Thoracic aorta (tissue), 2 donors: ENCODE measurements around the gene KIF9. TPM values are rescaled to one million over a fixed set of nuclear protein-coding genes. Genes with fewer than 3 reads are reported as not detected.
"Not testable (repeated sequence)": the region's sequence is repeated elsewhere in the genome, so short reads cannot be mapped to it uniquely, and the experiment has no call there.

Source experiments
- ATAC-seq: fragments of 150-250 bp; one replicate; pipeline ENCODE4 v1.8.0; 2017; ENCODE audit warnings: low read depth; ENCODE audit not compliant: insufficient number of reproducible peaks, low FRiP score
- DNase-seq: peaks from one replicate; pipeline ENCODE4 v3.0.0-alpha.2; 2020; ENCODE audit warnings: low spot score
- H3K27ac ChIP-seq, 2 donors: fragments of 200-600 bp; sonication (generic); 1 replicate in 1 of 2; 2 replicates in 1 of 2; pipeline ENCODE4 v1.5.1; 2016; ENCODE audit warnings: mild to moderate bottlenecking in 2 of 2, moderate library complexity in 2 of 2
- H3K27me3 ChIP-seq: fragments of 200-600 bp; sonication (generic); replicated peaks from 2 replicates; pipeline ENCODE4 v1.6.0; 2016; ENCODE audit warnings: mild to moderate bottlenecking; ENCODE audit not compliant: insufficient read depth
- H3K36me3 ChIP-seq: fragments of 200-600 bp; sonication (generic); one replicate; pipeline ENCODE4 v1.5.1; 2016
- H3K4me1 ChIP-seq, 2 donors: fragments of 200-600 bp; sonication (generic); 1 replicate in 1 of 2; 2 replicates in 1 of 2; pipeline versions ENCODE4 v1.5.1 to v1.6.0; 2016; ENCODE audit warnings: low read depth in 2 of 2, mild to moderate bottlenecking in 1 of 2; ENCODE audit not compliant: control insufficient read depth in 1 of 2
- H3K4me3 ChIP-seq: fragments of 200-600 bp; sonication (generic); 2 replicates; pipeline ENCODE4 v1.5.1; 2016; ENCODE audit warnings: mild to moderate bottlenecking
- H3K9me3 ChIP-seq: fragments of 200-600 bp; sonication (generic); 2 replicates; pipeline ENCODE4 v1.5.1; 2016
- total RNA-seq, 2 donors: library from RNA; depleted of rRNA; stranded (reverse); fragments of >200 nt; gene quantifications; one replicate each; pipeline versions ENCODE4 v1.1.0 to v1.2.3, GENCODE V29; 2016
- TF ChIP-seq, protein P1 (sequence below): fragments of 200-600 bp; sonication (generic); IDR thresholded peaks from one replicate; pipeline ENCODE4 v1.5.1; 2019; ENCODE audit warnings: antibody characterized with exemption

Gene KIF9
- total RNA-seq, 2 donors from 2014 or later: 0.68 to 5.6 TPM

DNA sequence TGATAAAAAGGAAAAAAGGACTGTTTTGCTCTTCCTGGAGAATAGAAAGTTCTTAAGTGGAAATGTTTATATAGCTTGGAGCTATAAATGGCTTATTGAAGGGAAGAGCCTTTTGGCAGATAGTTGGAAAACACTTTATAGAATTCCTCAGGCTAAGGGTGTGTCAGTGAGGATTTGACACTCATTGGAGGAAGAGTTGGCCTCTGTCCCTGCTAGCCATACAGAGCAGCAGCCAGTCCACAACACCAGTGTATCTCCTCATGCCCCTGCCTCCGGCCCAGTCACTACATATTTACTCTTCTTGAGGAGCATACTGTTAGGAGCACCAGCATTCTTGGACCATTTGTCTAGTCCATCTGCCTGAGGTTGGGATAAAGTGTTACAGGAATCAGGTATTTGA, 36.3 kb upstream of the KIF9 start:
- H3K4me1 ChIP-seq: peaks cover 0 to under 1% of the 10 kb centered on the region in 2 donors
- H3K4me3 ChIP-seq: no peak overlapping the region

DNA sequence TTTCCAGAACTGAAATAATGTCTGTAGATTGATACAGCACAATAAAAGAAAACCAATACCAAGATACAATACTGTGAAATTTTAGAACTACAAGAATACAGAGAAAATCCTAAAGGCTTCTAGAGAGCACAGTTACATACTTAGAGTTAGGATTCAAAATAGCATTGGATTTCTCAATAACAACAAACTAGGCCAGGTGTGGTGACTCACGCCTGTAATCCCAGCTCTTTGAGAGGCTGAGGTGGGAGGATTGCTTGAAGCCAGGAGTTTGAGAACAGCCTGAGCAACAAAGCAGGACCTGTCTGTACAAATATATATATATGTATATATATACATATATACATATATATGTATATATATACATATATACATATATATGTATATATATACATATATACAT, 33.6 kb upstream of the KIF9 start:
- DNase-seq, H3K27me3 ChIP-seq, H3K4me1 ChIP-seq, H3K9me3 ChIP-seq, ATAC-seq, H3K4me3 ChIP-seq, H3K27ac ChIP-seq: not testable (repeated sequence)
- peaks cover 15% of the 10 kb centered on the region for H3K36me3 ChIP-seq

More for the DNA sequence above, 36.3 kb upstream of the KIF9 start:
- Histone ChIP-seq H3K27me3 (no peaks in the 10 kb centered on the region), H3K36me3 (peaks cover 35% of the 10 kb centered on the region), H3K9me3 (no peaks in the 10 kb centered on the region), H3K27ac (no peak overlapping the region)
- TF ChIP-seq, protein P1, sequence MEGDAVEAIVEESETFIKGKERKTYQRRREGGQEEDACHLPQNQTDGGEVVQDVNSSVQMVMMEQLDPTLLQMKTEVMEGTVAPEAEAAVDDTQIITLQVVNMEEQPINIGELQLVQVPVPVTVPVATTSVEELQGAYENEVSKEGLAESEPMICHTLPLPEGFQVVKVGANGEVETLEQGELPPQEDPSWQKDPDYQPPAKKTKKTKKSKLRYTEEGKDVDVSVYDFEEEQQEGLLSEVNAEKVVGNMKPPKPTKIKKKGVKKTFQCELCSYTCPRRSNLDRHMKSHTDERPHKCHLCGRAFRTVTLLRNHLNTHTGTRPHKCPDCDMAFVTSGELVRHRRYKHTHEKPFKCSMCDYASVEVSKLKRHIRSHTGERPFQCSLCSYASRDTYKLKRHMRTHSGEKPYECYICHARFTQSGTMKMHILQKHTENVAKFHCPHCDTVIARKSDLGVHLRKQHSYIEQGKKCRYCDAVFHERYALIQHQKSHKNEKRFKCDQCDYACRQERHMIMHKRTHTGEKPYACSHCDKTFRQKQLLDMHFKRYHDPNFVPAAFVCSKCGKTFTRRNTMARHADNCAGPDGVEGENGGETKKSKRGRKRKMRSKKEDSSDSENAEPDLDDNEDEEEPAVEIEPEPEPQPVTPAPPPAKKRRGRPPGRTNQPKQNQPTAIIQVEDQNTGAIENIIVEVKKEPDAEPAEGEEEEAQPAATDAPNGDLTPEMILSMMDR: no peak
- DNase-seq: no peak
- no peak for ATAC-seq

DNA sequence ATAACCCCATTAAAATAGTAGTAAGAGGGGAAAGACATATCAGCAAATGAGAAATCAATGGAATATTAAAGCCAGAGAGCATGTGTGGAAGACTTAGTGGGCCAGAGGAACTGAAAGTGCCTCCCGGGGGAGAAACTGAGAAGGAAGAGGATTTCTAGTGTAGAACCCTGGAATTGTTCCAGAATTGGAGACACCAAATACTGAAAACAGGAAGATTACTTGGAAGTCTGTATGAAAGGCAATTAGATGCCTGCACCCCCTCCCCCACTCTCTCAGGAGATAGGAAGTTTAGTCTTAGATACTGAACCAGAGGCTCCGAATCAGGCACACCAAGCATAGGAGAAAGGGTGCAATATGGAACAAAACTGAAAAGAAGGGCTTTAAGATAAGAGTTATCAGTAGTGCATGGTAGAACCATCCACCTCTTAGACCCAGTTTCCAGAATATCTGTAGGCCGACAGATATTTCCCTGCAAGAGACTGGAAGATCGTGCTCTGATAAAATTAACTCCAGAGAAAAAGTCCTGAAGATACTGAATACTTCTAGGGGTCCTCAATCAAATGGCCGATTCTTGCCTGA, 32.6 kb upstream of the KIF9 start:
- ATAC-seq (no peak), DNase-seq (no peak)
- no peaks in the 10 kb centered on the region for H3K27me3 ChIP-seq
- H3K4me3 ChIP-seq: no peak overlapping the region
- no peaks in the 10 kb centered on the region for H3K9me3 ChIP-seq
- H3K4me1 ChIP-seq: peaks cover 2 to 9% of the 10 kb centered on the region in 2 donors
- H3K36me3 ChIP-seq: peaks cover 7% of the 10 kb centered on the region
- TF ChIP-seq, protein P1: no peak
- no peak overlapping the region for H3K27ac ChIP-seq

DNA sequence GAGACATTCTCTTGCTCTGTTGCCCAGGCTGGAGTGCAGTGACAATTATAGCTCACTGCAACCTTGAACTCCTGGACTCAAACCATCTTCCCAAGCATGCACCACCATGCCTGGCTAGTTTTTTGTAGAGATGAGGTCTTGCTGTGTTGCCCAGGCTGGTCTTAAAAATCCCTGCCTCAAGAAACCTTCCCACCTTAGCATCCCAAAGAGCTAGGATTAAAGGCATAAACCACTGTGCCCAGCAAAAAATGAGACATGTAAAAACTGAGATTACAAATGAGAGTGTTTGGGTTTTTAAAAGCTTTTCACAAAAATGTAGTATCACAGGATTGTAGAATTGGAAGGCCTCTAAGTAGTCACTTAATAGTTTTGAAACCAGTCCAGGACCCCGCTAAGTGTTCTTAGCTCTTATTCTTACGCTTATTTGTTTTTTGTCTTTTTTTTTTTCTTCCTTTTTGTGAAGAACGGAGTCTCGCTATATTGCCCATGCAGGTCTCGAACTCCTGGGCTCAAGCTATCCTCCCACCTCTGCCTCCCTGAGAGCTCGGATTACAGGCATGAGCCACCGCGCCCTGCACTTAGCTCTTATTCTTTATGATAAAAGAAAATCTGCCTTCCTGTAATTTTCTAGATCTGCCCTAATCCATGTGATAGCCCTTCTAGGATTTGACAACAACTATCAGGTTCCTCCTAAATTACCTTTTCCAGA, 31.6 kb upstream of the KIF9 start:
- TF ChIP-seq, protein P1: no peak
- Histone ChIP-seq H3K4me3 (no peak overlapping the region), H3K27ac (no peak overlapping the region), H3K9me3 (no peaks in the 10 kb centered on the region), H3K4me1 (peaks cover 5 to 9% of the 10 kb centered on the region in 2 donors), H3K27me3 (no peaks in the 10 kb centered on the region), H3K36me3 (no peaks in the 10 kb centered on the region)
- DNase-seq (no peak), ATAC-seq (no peak)

DNA sequence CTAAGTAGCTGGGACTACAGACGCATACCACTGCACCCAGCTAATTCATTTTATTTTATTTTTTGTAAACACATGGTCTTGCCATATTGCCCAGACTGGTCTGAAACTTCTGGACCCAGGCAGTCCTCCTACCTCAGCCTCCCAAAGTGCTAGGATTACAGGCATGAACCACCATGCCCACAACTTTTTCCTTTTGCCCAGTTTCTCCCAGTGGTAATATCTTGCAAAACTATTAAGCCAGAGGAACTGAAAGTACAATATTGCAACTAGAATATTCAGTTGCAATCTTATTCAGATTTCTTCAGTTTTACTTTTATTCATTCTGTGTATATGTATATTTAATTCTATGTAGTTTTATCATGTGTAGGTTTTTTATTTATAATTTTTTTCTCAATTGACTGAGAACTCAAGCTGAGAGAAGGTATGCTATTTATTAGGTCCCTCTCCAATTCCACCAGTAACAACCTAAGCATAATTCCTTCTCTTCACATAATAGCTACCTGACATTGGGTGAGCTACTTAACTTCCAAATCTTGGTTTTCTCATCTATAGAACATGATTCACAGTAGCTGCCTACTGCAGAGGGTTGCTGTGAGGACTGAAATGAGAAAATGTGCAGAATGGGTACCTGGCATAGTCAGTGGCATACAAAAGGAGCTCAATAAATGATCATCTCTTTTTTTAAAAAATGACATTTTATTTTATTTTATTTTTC, 30.9 kb upstream of the KIF9 start:
- TF ChIP-seq, protein P1: no peak
- Histone ChIP-seq H3K4me3 (no peak overlapping the region), H3K9me3 (no peaks in the 10 kb centered on the region), H3K27ac (no peak overlapping the region), H3K4me1 (peaks cover 5 to 9% of the 10 kb centered on the region in 2 donors), H3K36me3 (no peaks in the 10 kb centered on the region), H3K27me3 (no peaks in the 10 kb centered on the region)
- no peak for DNase-seq
- ATAC-seq: no peak
